Activated naive CD4-positive, alpha-beta T cell treated with anti-CD3 and anti-CD28 coated beads for 36 hours (primary cell): ENCODE measurements around the gene FLCN. TPM values are rescaled to one million over a fixed set of nuclear protein-coding genes. Genes with fewer than 3 reads are reported as not detected.

ENCODE experiments used
- CTCF ChIA-PET: fragments of 350-600 bp; sonication (Branson Sonifier 250); formaldehyde crosslinking; loops from one replicate; lab custom pipeline; 2021; ENCODE audit warnings: antibody characterized with exemption; lab: Charles Lee
- DNase-seq: peaks from one replicate; pipeline ENCODE4 v3.0.0-alpha.2; 2020
- H3K27ac Mint-ChIP-seq: one replicate; pipeline ENCODE4 v1.8.0; 2021; ENCODE audit warnings: mild to moderate bottlenecking, mixed read lengths
- H3K27me3 Mint-ChIP-seq: one replicate; pipeline ENCODE4 v1.8.0; 2021; ENCODE audit warnings: low read depth, mixed read lengths
- H3K36me3 Mint-ChIP-seq: one replicate; pipeline ENCODE4 v1.8.0; 2021; ENCODE audit warnings: low read depth, mixed read lengths
- H3K4me1 Mint-ChIP-seq: one replicate; pipeline ENCODE4 v1.8.0; 2021; ENCODE audit warnings: low read depth, mixed read lengths
- H3K4me3 Mint-ChIP-seq: one replicate; pipeline ENCODE4 v1.8.0; 2021; ENCODE audit warnings: mild to moderate bottlenecking, moderate library complexity, mixed read lengths
- H3K9me3 Mint-ChIP-seq: one replicate; pipeline ENCODE4 v1.8.0; 2021; ENCODE audit warnings: mixed read lengths
- intact Hi-C: fragments of 100-400 bp; cut with micrococcal nuclease; formaldehyde crosslinking; loops from one replicate; pipeline ENCODE4 v1.15.1; 2023
- total RNA-seq, 2 experiments: library from RNA; stranded (reverse); gene quantifications; one replicate each; pipeline ENCODE4 v1.2.3, GENCODE V29; 2021

Gene FLCN
- total RNA-seq, 2 experiments from 2014 or later: 17.5 to 18.4 TPM

DNA sequence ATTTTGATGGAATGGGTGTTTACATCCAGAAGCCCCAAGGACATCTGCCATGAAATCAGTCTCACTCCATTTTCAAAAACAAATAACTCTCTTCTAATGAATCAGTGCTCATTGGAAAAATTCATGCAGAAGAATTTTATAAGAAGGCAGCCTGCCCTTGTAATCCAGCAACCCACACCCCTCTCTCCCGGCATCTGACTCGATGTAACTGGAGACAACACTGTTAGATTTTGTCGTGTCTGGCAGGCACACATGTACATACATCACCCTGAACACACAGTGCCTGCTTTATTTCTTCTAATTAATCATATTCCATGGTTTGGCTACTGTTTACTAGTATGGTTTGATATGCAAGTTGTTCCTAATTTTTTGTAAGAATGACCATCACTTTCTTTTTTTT is 19.0 kb downstream of the FLCN start:
- no peaks in the 10 kb centered on the region for H3K27me3 Mint-ChIP-seq
- no peak overlapping the region for H3K4me3 Mint-ChIP-seq
- intact Hi-C loops: no loop called here
- H3K9me3 Mint-ChIP-seq: no peaks in the 10 kb centered on the region
- no peak overlapping the region for H3K27ac Mint-ChIP-seq
- H3K36me3 Mint-ChIP-seq: peaks cover 8% of the 10 kb centered on the region
- no peak for DNase-seq
- CTCF ChIA-PET: interaction anchor here (0.7 kb wide), 1 partner anchor 98 kb away, joined by 3 read pairs; no protein-coding TSS in a partner anchor
- no peaks in the 10 kb centered on the region for H3K4me1 Mint-ChIP-seq

DNA sequence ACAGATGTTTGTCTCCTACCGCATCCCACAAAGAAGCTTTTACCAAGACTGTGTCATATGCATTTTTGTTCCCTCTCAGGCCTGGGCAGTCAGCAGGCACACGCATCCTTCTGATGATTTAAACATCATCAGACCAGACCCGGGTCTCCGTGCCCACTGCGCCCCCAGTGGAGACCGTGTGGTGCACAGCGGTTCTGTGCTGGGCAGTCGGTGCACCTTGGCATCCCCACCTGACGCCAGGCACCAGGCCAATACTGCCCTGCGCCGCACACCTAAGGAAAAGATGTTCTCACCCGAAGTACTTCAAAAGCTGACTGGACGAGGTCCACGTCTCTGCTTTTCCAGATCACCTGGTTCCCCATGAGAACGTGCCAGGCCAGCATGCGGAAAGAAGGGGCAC is 20.2 kb downstream of the FLCN start:
- H3K27ac Mint-ChIP-seq: no peak overlapping the region

DNA sequence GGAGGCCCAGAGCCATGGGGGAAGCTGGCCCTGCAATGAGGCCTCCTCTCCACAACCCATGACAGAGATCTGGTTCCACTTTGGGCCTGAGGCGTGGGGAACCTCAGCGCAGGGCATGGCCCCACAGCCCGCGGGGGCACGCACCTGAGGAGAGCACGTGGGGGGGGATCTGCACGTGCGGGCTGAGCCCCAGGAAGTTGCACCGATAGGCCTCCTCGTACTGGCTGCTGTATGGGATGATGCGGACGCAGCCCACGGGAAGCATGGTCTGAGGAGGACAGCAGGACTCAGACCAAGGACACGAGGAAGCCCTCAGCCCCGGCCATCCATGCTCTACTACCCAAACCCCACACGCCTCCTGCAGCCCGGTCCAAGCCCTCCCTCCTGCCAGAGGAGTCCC is 20.7 kb downstream of the FLCN start:
- Mint-ChIP-seq H3K4me1 (no peaks in the 10 kb centered on the region), H3K4me3 (no peak overlapping the region), H3K36me3 (peaks cover 9% of the 10 kb centered on the region), H3K9me3 (no peaks in the 10 kb centered on the region), H3K27me3 (no peaks in the 10 kb centered on the region), H3K27ac (no peak overlapping the region)
- CTCF ChIA-PET: no interaction called here
- DNase-seq: no peak
- intact Hi-C loops: no loop called here

More for the DNA sequence above, 20.2 kb downstream of the FLCN start:
- Mint-ChIP-seq H3K4me3 (no peak overlapping the region), H3K36me3 (peaks cover 12% of the 10 kb centered on the region), H3K4me1 (no peaks in the 10 kb centered on the region), H3K27me3 (no peaks in the 10 kb centered on the region), H3K9me3 (no peaks in the 10 kb centered on the region)
- intact Hi-C loops: no loop called here
- CTCF ChIA-PET: no interaction called here
- DNase-seq: no peak

DNA sequence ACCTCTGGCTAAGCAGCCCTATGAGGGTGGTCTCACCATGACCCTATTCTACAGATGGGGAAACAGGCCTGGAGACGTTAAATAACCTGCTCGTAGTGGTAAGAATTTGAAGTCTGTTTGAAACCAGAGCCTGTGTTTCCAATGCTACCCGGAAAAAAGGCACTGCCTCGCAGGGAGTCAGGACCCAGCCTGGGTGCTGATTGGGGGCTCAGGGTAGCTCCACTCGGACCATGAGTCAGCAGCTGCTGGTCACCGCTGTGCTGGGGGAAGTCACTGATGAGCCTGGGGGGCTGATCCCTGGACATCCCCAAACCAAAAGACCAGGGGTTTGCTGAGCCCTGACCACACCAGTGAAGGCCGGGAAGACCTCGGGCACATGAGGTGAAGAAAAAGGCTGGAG is 21.4 kb downstream of the FLCN start:
- intact Hi-C loops: no loop called here
- Mint-ChIP-seq H3K27me3 (no peaks in the 10 kb centered on the region), H3K4me1 (no peaks in the 10 kb centered on the region), H3K9me3 (no peaks in the 10 kb centered on the region), H3K4me3 (no peak overlapping the region), H3K27ac (no peak overlapping the region), H3K36me3 (peaks cover 8% of the 10 kb centered on the region)
- CTCF ChIA-PET: no interaction called here
- no peak for DNase-seq

DNA sequence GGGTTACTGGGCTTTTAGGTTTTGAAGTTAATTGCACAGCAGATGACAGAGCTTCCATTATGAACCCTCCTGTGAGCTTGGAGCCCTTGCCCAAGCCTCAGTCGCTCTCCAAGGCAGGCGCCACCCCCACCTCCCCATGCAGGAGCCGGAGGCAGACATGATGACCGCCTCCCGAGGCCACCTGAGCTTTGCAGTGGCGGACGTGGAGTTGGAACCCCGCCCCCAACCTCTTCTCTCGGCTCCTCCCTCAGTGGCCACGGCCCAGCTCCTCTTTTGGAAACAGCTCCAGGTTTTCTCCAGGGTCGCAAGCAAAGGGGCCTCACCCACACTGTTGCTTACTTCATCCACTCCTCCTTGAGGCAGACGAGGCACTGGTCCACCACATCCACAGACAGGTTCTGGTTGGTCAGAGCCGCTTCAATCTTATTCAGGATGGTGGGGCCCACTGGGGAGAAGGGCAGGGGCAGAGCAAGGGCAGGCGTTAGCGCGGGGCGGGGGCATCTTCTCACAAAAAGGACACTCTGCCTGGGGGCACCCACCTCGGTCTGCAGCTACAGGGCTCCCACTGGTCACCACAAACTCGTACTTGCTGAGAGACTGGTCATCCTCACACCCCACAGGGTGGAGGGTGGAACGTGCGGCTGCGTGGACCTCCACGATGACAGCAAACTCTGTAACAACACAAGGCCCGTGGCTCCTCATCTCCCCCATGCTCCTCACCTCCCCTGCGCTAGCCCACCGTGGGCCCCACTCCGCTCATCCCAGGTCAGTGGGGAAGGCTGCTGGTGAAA is 22.1 kb downstream of the FLCN start:
- no peak for DNase-seq
- CTCF ChIA-PET: interaction anchor here (0.6 kb wide), 1 partner anchor 58 kb away, joined by 3 read pairs; no protein-coding TSS in a partner anchor
- intact Hi-C loops: no loop called here
- Mint-ChIP-seq H3K27ac (no peak overlapping the region), H3K4me3 (no peak overlapping the region), H3K27me3 (no peaks in the 10 kb centered on the region), H3K4me1 (no peaks in the 10 kb centered on the region), H3K36me3 (peaks cover 8% of the 10 kb centered on the region), H3K9me3 (no peaks in the 10 kb centered on the region)

DNA sequence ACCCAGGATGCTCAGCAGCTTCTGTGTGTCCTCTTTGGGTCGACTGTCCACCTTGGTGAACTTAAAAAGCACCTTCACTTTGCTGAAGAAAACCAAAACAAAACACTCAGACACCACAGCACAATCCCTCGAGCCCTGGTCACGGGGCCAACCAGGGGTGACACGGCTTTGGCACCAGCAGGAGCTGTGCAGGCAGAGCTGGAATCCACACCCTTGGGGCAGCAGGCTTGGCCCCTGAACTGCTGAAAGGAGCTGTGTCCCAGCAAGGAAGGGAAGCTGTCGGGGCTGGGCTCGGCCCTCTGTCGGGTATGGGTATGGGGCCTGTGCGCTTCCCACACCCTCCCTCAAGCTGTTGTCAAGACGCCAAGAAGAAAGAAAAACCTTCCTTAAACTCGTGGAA is 23.2 kb downstream of the FLCN start:
- Mint-ChIP-seq H3K9me3 (no peaks in the 10 kb centered on the region), H3K27ac (no peak overlapping the region), H3K4me1 (no peaks in the 10 kb centered on the region), H3K4me3 (no peak overlapping the region), H3K27me3 (no peaks in the 10 kb centered on the region), H3K36me3 (peaks cover 6% of the 10 kb centered on the region)
- CTCF ChIA-PET: no interaction called here
- no peak for DNase-seq
- intact Hi-C loops: no loop called here

DNA sequence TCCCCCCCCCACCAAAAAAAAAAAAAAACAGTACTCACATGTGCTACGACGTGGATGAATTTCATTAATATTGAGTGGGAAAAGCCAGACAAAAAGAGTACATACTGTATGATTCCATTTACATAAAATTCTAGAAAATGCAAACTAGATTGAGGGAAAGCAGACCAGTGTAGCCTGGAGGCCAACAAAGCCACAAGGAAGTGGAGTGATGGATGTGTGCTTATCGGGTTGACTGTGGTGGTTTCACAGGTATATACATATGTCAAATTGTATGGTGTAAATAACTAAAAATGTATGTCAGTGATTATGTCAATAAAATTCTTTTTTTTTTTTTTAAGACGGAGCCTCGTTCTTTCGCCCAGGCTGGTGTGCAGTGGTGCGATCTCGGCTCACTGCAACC is 29.0 kb downstream of the FLCN start:
- no peaks in the 10 kb centered on the region for H3K27me3 Mint-ChIP-seq
- no peak for DNase-seq
- H3K4me1 Mint-ChIP-seq: peaks cover 24% of the 10 kb centered on the region
- intact Hi-C loops: no loop called here
- CTCF ChIA-PET: interaction anchor here (0.8 kb wide), 1 partner anchor 25 kb away, joined by 3 read pairs; no protein-coding TSS in a partner anchor
- no peak overlapping the region for H3K4me3 Mint-ChIP-seq
- no peaks in the 10 kb centered on the region for H3K9me3 Mint-ChIP-seq
- H3K27ac Mint-ChIP-seq: no peak overlapping the region
- peaks cover 14% of the 10 kb centered on the region for H3K36me3 Mint-ChIP-seq

DNA sequence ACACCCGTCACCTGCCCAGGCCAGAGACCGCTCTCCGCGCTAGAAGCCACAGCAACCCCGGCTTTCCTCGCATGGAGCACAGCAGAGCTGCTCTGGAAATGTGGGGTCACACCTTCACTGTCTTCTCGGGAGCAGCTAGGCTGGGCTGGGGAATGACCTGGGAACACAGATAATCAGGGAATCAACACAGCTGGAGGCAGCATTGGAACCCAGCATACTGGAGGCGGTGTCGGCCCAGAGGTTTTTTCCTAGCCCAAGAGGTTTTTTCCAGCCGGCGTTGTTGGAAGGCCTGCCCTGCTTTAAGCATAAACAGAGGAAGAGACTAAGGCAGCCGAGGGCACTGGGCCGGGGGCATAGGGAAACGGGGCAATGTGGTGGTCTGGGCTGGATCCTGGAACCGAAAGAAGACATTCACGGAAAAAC is 30.0 kb downstream of the FLCN start:
- H3K36me3 Mint-ChIP-seq: peaks cover 13% of the 10 kb centered on the region
- H3K9me3 Mint-ChIP-seq: no peaks in the 10 kb centered on the region
- CTCF ChIA-PET: interaction anchor here (0.6 kb wide), 1 partner anchor 63 kb away, joined by 3 read pairs; no protein-coding TSS in a partner anchor
- intact Hi-C loops: loop anchor here (1.0 kb wide), 1 partner anchor 30 kb away; the partner anchor contains the start of gene FLCN
- DNase-seq: no peak
- peaks cover 27% of the 10 kb centered on the region for H3K4me1 Mint-ChIP-seq
- no peak overlapping the region for H3K27ac Mint-ChIP-seq
- no peaks in the 10 kb centered on the region for H3K27me3 Mint-ChIP-seq
- peak overlapping the region; percentile 50 for H3K4me3 Mint-ChIP-seq

DNA sequence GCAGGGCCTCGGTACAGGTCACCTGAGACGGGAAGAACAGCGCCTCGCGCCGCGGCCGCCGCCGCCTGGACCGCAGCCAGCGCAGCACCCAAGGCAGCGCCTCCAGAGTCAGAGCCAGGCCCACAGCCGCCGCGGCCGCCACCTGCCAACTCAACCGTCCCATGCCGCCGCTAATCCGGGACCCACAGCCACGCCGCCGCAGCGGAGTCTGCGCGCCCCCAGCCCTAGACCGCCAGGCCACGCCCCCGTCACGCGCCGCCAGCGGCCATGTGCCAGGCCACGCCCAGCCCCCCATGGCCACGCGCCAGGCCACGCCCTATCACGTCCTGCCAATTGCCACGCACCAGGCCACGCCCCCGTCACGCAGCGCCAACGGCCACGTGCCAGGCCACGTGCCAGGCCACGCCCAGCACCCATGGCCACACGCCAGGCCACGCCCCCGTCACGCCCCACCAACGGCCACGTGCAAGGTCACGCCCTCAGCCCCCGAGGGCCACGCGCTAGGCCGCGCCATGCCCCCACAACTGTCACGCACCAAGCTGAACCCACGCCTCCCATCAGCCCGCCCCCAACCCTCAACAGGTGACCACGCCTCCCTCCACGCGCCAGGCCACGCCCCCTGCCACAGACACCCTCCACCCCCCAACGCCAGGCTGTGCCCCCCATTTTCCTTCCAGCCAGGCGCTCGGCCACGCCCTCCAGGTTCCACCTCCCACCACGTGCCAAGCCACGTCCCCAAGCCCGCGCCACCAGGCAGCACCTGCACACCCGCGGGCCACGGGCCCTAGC is 30.6 kb downstream of the FLCN start, which contains the start of gene PLD6:
TSS of gene PLD6 (minus strand) at position 210 of the 789 bp plus-strand sequence. CDS start at position 163, 47 bp downstream.
- CTCF ChIA-PET: interaction anchor here (1.6 kb wide), 1 partner anchor 29 kb away, joined by 4 read pairs; no protein-coding TSS in a partner anchor
- Mint-ChIP-seq H3K4me3 (peak within 1 kb of the TSS; percentile 94), H3K27me3 (no peaks in the 10 kb centered on the region), H3K9me3 (no peaks in the 10 kb centered on the region), H3K4me1 (peaks cover 27% of the 10 kb centered on the region), H3K27ac (peak within 1 kb of the TSS; percentile 90), H3K36me3 (peaks cover 15% of the 10 kb centered on the region)
- intact Hi-C loops: loop anchor here (1.0 kb wide), 1 partner anchor 31 kb away; the partner anchor contains the start of gene FLCN
- peak; percentile 88 for DNase-seq

DNA sequence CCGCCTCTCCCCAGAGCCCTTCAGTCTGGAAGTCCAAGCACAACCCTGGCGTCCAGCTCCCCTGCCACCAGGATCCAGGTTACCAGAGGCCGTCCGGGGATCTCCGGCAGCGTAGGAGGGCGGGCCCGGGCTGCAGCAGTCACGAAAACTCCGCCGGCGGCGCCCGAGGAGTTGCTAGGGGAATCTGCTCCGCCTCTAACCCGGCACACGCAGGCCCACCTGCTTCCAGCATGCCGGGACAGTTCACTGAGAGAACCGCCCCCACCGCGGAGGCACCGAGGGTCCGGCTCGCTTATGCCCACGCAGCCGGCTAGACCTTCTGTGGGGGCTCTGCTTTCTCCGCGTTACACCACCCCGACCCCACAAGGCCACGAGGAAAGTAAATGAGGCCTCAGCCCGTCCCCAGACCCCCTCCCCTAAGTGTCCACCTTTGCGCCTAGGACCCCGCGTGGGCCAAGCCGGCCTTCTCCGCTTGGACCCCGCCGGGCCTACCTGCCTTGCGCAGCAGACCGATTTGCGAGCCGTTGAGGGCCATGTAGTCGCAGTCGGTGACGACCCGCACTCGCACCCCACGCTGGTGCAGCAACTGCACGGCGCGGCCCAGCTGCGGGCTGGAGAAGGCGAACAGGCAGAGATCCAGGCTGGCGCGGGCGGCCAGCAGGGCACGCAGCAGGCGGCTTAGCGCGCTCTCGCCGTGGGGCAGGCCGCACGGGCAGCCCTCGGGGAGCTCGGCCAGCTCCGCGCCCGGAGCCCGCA is 31.4 kb downstream of the FLCN start:
- no peaks in the 10 kb centered on the region for H3K27me3 Mint-ChIP-seq
- DNase-seq: peak; percentile 82
- CTCF ChIA-PET: interaction anchor here (1.6 kb wide), 1 partner anchor 28 kb away, joined by 4 read pairs; no protein-coding TSS in a partner anchor
- no peaks in the 10 kb centered on the region for H3K9me3 Mint-ChIP-seq
- H3K27ac Mint-ChIP-seq: peak overlapping the region; percentile 90
- H3K36me3 Mint-ChIP-seq: peaks cover 16% of the 10 kb centered on the region
- intact Hi-C loops: loop anchor here (1.0 to 2.0 kb wide), 5 partner anchors 26 to 75 kb away; partner anchors contain the start of genes COPS3 and FLCN
- H3K4me1 Mint-ChIP-seq: peaks cover 27% of the 10 kb centered on the region
- H3K4me3 Mint-ChIP-seq: peak overlapping the region; percentile 94

DNA sequence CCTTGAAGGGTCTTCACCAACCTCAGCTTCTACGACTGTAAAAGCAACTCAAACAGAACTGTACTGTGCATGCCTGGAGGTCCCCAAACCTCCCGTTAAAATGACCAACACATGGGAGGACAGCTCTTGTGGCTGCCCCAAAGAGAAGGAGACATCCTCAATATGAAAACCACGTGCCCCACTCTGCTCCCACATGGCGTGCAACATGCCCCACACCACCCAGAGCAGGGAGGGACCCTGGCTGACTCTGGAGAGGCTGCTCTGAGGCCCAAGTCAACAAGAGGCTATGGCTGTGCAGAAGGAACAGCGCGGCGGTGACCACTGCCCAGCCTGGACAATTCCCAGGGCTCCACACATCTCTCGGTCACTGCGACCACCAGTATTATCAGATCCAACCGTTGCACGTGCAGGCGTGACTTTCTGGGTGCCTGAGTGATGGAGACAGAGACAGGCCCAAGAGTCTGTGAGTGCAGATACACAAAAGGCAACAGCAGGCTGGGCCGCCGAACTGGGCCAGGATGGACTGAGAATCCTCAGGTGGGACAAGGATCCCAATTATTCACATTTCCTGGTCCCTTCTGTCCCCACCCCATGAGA is 32.2 kb downstream of the FLCN start:
- DNase-seq: no peak
- H3K36me3 Mint-ChIP-seq: peaks cover 16% of the 10 kb centered on the region
- H3K27ac Mint-ChIP-seq: peak overlapping the region; percentile 90
- CTCF ChIA-PET: interaction anchor here (0.6 to 1.6 kb wide), 4 partner anchors 8 to 27 kb away, joined by 3 to 4 read pairs (median 4); no protein-coding TSS in a partner anchor
- H3K4me3 Mint-ChIP-seq: peak overlapping the region; percentile 94
- no peaks in the 10 kb centered on the region for H3K27me3 Mint-ChIP-seq
- intact Hi-C loops: loop anchor here (1.0 to 2.0 kb wide), 4 partner anchors 25 to 76 kb away; partner anchors contain the start of gene COPS3
- H3K9me3 Mint-ChIP-seq: no peaks in the 10 kb centered on the region
- H3K4me1 Mint-ChIP-seq: peaks cover 27% of the 10 kb centered on the region
